ENCODE results near the gene PLXDC2.

PLXDC2 gene

DNA sequence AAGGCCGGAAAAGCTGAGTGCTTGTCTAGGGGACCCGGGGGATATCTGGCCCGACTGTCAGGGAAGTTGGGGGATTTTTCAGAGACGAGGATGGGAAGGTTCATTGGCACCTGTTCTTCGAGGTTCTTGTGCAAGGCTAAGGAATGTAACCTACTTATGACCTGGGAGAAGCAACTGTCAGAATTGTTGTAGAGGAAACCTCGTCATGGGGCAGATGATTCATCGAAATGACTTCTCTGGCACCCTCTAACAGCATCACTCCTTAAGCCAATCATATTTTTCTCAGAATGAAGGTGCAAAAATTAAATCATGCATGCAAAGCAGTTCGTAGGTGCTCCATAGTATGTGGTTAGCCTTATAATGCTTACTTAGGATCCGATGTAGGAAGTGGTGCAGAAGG lies 58.6 kb downstream of the PLXDC2 start:
- no peaks in the 10 kb centered on the region for H3K4me1 ChIP-seq (ENCODE audit: control insufficient read depth, low read depth, low read length)
- no peak overlapping the region for H4K5ac ChIP-seq (ENCODE audit: low read length)
- H3K56ac ChIP-seq (ENCODE audit: low read length) = no peak overlapping the region
- DNase-seq = peak; percentile 43
- WGBS (ENCODE audit: extremely low coverage, insufficient coverage, low lambda C conversion rate) = no CpG with 5 or more reads among the region's 9 CpGs
- no peak overlapping the region for H2BK5ac ChIP-seq (ENCODE audit: low read length)
- H3K79me2 ChIP-seq (ENCODE audit: control insufficient read depth, insufficient read depth, low read length) = no peaks in the 10 kb centered on the region
- H3K27me3 ChIP-seq (ENCODE audit: insufficient read depth, low read length, poor library complexity) = no peaks in the 10 kb centered on the region
- no peaks in the 10 kb centered on the region for H3K36me3 ChIP-seq (ENCODE audit: control insufficient read depth, insufficient read depth, low read length)
- no peaks in the 10 kb centered on the region for H3K79me1 ChIP-seq (ENCODE audit: low read length)
- H3K18ac ChIP-seq (ENCODE audit: low read length) = no peak overlapping the region
- no peak overlapping the region for H3K4me3 ChIP-seq (ENCODE audit: low read length)
- H3K4ac ChIP-seq (ENCODE audit: low read depth, low read length) = no peak overlapping the region
- H3K27ac ChIP-seq (ENCODE audit: low read depth, low read length) = no peak overlapping the region
- H4K8ac ChIP-seq (ENCODE audit: low read depth, low read length) = no peak overlapping the region
- H3K4me2 ChIP-seq (ENCODE audit: low read length) = no peak overlapping the region
- H2BK120ac ChIP-seq (ENCODE audit: low read depth, low read length) = no peak overlapping the region
- H2BK15ac ChIP-seq (replicated peaks; ENCODE audit: low read depth) = no peak overlapping the region
- no peak overlapping the region for H3K9ac ChIP-seq (ENCODE audit: low read length)
- H3K23ac ChIP-seq (ENCODE audit: low read length) = no peak overlapping the region
- H2AK5ac ChIP-seq (ENCODE audit: low read length) = no peak overlapping the region

- H3K4me1 ChIP-seq (ENCODE audit: control insufficient read depth, low read depth, low read length) = no peaks in the 10 kb centered on the region
- no peak overlapping the region for H3K4ac ChIP-seq (ENCODE audit: low read depth, low read length)
- no peaks in the 10 kb centered on the region for H3K36me3 ChIP-seq (ENCODE audit: control insufficient read depth, insufficient read depth, low read length)
- no peak overlapping the region for H2BK120ac ChIP-seq (ENCODE audit: low read depth, low read length)
- no peak for DNase-seq
- no peak overlapping the region for H3K9ac ChIP-seq (ENCODE audit: low read length)
- no peak overlapping the region for H3K18ac ChIP-seq (ENCODE audit: low read length)
- no peak overlapping the region for H3K23ac ChIP-seq (ENCODE audit: low read length)
- no peak overlapping the region for H2BK15ac ChIP-seq (replicated peaks; ENCODE audit: low read depth)
- no peak overlapping the region for H3K4me2 ChIP-seq (ENCODE audit: low read length)
- no peak overlapping the region for H3K27ac ChIP-seq (ENCODE audit: low read depth, low read length)
- no peak overlapping the region for H3K56ac ChIP-seq (ENCODE audit: low read length)
- H4K5ac ChIP-seq (ENCODE audit: low read length) = no peak overlapping the region
- no peak overlapping the region for H2BK5ac ChIP-seq (ENCODE audit: low read length)
- H2AK5ac ChIP-seq (ENCODE audit: low read length) = no peak overlapping the region
- no peaks in the 10 kb centered on the region for H3K79me1 ChIP-seq (ENCODE audit: low read length)
- H3K79me2 ChIP-seq (ENCODE audit: control insufficient read depth, insufficient read depth, low read length) = no peaks in the 10 kb centered on the region
- no peaks in the 10 kb centered on the region for H3K27me3 ChIP-seq (ENCODE audit: insufficient read depth, low read length, poor library complexity)
- WGBS (ENCODE audit: extremely low coverage, insufficient coverage, low lambda C conversion rate) = no CpG with 5 or more reads among the region's 2 CpGs
- no peak overlapping the region for H4K8ac ChIP-seq (ENCODE audit: low read depth, low read length)
- no peak overlapping the region for H3K4me3 ChIP-seq (ENCODE audit: low read length)
Measured at GRCh38 chr10:19876570-19876969, 60.3 kb downstream of the PLXDC2 start.

- Histone ChIP-seq H3K56ac (ENCODE audit: low read length) (no peak overlapping the region), H3K27ac (ENCODE audit: low read depth, low read length) (no peak overlapping the region), H3K23ac (ENCODE audit: low read length) (no peak overlapping the region), H2BK120ac (ENCODE audit: low read depth, low read length) (no peak overlapping the region), H3K4me3 (ENCODE audit: low read length) (no peak overlapping the region), H2AK5ac (ENCODE audit: low read length) (no peak overlapping the region), H2BK15ac (replicated peaks; ENCODE audit: low read depth) (no peak overlapping the region), H3K79me2 (ENCODE audit: control insufficient read depth, insufficient read depth, low read length) (no peaks in the 10 kb centered on the region), H2BK5ac (ENCODE audit: low read length) (no peak overlapping the region), H3K9ac (ENCODE audit: low read length) (no peak overlapping the region), H3K27me3 (ENCODE audit: insufficient read depth, low read length, poor library complexity) (no peaks in the 10 kb centered on the region), H4K5ac (ENCODE audit: low read length) (no peak overlapping the region), H3K4me1 (ENCODE audit: control insufficient read depth, low read depth, low read length) (no peaks in the 10 kb centered on the region), H3K18ac (ENCODE audit: low read length) (no peak overlapping the region), H3K36me3 (ENCODE audit: control insufficient read depth, insufficient read depth, low read length) (no peaks in the 10 kb centered on the region), H4K8ac (ENCODE audit: low read depth, low read length) (peak overlapping the region; percentile 56), H3K4me2 (ENCODE audit: low read length) (no peak overlapping the region), H3K79me1 (ENCODE audit: low read length) (no peaks in the 10 kb centered on the region), H3K4ac (ENCODE audit: low read depth, low read length) (no peak overlapping the region)
- no peak for DNase-seq
- no CpG with 5 or more reads among the region's 8 CpGs for WGBS (ENCODE audit: extremely low coverage, insufficient coverage, low lambda C conversion rate)
Measured at GRCh38 chr10:19877466-19878255, 61.4 kb downstream of the PLXDC2 start.

DNA sequence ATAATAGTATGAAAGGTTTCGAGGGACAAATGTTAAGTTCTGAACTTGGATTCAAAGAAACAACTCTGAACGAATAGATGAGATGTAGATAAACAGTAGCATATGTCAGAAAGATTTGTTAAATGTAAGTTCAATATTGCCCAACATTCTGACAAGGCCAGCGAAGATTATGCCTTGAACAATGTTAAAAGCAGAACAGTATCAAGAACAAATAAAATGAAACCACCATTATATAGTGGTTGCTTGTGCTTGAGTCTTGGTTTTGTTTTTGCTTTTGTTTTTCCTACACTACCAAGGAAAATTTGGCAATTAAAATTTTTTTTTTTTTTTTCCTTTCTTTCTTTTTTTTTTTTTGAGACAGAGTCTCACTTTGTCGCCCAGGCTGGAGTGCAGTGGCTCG lies 66.4 kb downstream of the PLXDC2 start:
- Histone ChIP-seq H3K4me1 (ENCODE audit: control insufficient read depth, low read depth, low read length) (no peaks in the 10 kb centered on the region), H3K9ac (ENCODE audit: low read length) (no peak overlapping the region), H3K27ac (ENCODE audit: low read depth, low read length) (no peak overlapping the region), H3K79me2 (ENCODE audit: control insufficient read depth, insufficient read depth, low read length) (no peaks in the 10 kb centered on the region), H3K27me3 (ENCODE audit: insufficient read depth, low read length, poor library complexity) (no peaks in the 10 kb centered on the region), H4K5ac (ENCODE audit: low read length) (no peak overlapping the region), H3K4me3 (ENCODE audit: low read length) (no peak overlapping the region), H3K36me3 (ENCODE audit: control insufficient read depth, insufficient read depth, low read length) (no peaks in the 10 kb centered on the region), H2BK15ac (replicated peaks; ENCODE audit: low read depth) (no peak overlapping the region), H2AK5ac (ENCODE audit: low read length) (no peak overlapping the region), H3K4ac (ENCODE audit: low read depth, low read length) (no peak overlapping the region), H3K23ac (ENCODE audit: low read length) (no peak overlapping the region), H4K8ac (ENCODE audit: low read depth, low read length) (no peak overlapping the region), H2BK120ac (ENCODE audit: low read depth, low read length) (no peak overlapping the region), H3K4me2 (ENCODE audit: low read length) (no peak overlapping the region), H3K56ac (ENCODE audit: low read length) (no peak overlapping the region), H3K79me1 (ENCODE audit: low read length) (no peaks in the 10 kb centered on the region), H2BK5ac (ENCODE audit: low read length) (no peak overlapping the region), H3K18ac (ENCODE audit: low read length) (no peak overlapping the region)
- no peak for DNase-seq
- 100% methylated on average over 1 of the region's 5 CpGs for WGBS (ENCODE audit: extremely low coverage, insufficient coverage, low lambda C conversion rate)

DNA sequence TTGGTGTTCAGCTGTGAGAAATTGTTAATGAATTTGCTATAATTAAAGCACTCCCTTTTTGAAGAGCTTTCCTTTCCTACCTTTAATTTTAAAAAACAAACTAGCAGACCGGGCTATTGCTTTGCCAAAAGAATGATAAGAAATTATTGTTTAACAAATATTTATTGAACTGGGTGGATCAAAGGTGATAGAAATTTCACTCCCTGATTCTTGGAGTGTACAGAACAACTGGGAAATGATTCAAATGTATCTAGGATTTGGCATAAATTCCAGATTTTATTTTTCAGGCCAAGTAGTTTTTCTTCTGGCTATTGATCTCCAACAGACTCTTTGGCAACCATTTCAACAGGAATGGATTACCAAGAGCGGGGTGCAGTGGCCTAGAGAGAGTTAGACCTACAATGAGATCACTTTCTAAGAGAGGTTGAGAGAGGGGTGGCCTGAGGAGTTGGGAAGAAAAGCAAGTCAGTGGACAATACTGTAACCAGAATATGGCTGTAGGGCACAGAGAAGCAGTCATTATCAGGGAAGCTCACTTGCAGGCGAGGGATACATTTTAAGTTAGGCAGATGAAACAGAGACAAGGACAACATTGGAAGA lies 71.9 kb downstream of the PLXDC2 start:
- no peak overlapping the region for H3K4me2 ChIP-seq (ENCODE audit: low read length)
- H3K4me1 ChIP-seq (ENCODE audit: control insufficient read depth, low read depth, low read length) = no peaks in the 10 kb centered on the region
- H2BK120ac ChIP-seq (ENCODE audit: low read depth, low read length) = no peak overlapping the region
- no peak overlapping the region for H3K4me3 ChIP-seq (ENCODE audit: low read length)
- no peak overlapping the region for H4K5ac ChIP-seq (ENCODE audit: low read length)
- H4K8ac ChIP-seq (ENCODE audit: low read depth, low read length) = no peak overlapping the region
- H3K79me1 ChIP-seq (ENCODE audit: low read length) = peaks cover 3% of the 10 kb centered on the region
- no CpG with 5 or more reads among the region's 3 CpGs for WGBS (ENCODE audit: extremely low coverage, insufficient coverage, low lambda C conversion rate)
- no peak overlapping the region for H2AK5ac ChIP-seq (ENCODE audit: low read length)
- H3K79me2 ChIP-seq (ENCODE audit: control insufficient read depth, insufficient read depth, low read length) = peaks cover 7% of the 10 kb centered on the region
- no peak overlapping the region for H3K56ac ChIP-seq (ENCODE audit: low read length)
- no peak overlapping the region for H3K23ac ChIP-seq (ENCODE audit: low read length)
- no peak overlapping the region for H3K9ac ChIP-seq (ENCODE audit: low read length)
- no peaks in the 10 kb centered on the region for H3K27me3 ChIP-seq (ENCODE audit: insufficient read depth, low read length, poor library complexity)
- H3K18ac ChIP-seq (ENCODE audit: low read length) = no peak overlapping the region
- no peak for DNase-seq
- H3K36me3 ChIP-seq (ENCODE audit: control insufficient read depth, insufficient read depth, low read length) = no peaks in the 10 kb centered on the region
- H2BK5ac ChIP-seq (ENCODE audit: low read length) = no peak overlapping the region
- H3K4ac ChIP-seq (ENCODE audit: low read depth, low read length) = no peak overlapping the region
- H2BK15ac ChIP-seq (replicated peaks; ENCODE audit: low read depth) = no peak overlapping the region
- no peak overlapping the region for H3K27ac ChIP-seq (ENCODE audit: low read depth, low read length)

Data from mesendoderm (in vitro differentiated cells).